Brain pericyte (primary cell): ENCODE measurements around the gene ZNF619.

Source experiments
- DNase-seq: peaks from one replicate; pipeline ENCODE4 v3.0.0-alpha.2; 2012; ENCODE audit warnings: low read depth, low spot score

ZNF619 gene

GRCh38 chr3:40532252-40532651 is 55.3 kb downstream of the ZNF619 start:
- no peak for DNase-seq

DNA sequence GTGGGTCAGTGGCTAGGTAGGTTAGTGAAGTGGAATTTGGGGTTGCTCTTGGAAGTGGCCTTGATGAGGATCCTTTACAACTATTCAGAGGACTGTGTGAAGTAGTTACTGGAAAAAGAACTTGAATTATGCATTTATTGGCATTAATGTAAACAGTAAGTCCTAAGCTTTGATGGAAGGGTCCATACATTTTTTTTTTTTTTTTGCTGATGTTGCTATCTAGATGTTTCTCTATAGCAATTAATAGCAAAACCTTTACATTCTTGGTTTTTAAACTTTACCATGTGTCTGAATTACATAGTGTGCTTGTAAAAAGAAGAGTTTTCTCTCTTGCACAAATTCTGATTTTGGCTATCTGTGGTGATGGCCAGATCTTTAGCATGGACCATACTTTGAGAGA is 57.4 kb downstream of the ZNF619 start:
- DNase-seq = no peak
